Measurements from ENCODE around the gene RASSF7.

RASSF7 gene

DNA sequence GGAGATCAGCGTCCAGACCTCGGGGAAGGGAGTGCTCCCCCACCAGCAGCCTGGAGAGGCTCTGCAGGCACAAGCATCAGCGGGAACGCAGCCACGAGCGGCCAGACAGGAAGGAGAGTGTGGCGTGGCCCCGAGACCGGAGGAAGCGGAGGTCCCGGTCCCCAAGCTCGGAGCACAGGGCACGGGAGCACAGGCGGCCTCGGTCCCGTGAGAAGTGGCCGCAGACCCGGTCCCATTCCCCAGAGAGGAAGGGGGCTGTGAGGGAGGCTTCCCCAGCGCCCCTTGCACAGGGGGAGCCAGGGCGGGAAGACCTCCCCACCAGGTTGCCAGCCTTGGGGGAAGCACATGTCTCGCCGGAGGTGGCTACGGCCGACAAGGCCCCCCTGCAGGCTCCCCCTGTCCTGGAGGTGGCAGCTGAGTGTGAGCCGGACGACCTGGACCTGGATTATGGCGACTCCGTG lies 48.1 kb downstream of the RASSF7 start:
- TF ChIP-seq, protein P1, sequence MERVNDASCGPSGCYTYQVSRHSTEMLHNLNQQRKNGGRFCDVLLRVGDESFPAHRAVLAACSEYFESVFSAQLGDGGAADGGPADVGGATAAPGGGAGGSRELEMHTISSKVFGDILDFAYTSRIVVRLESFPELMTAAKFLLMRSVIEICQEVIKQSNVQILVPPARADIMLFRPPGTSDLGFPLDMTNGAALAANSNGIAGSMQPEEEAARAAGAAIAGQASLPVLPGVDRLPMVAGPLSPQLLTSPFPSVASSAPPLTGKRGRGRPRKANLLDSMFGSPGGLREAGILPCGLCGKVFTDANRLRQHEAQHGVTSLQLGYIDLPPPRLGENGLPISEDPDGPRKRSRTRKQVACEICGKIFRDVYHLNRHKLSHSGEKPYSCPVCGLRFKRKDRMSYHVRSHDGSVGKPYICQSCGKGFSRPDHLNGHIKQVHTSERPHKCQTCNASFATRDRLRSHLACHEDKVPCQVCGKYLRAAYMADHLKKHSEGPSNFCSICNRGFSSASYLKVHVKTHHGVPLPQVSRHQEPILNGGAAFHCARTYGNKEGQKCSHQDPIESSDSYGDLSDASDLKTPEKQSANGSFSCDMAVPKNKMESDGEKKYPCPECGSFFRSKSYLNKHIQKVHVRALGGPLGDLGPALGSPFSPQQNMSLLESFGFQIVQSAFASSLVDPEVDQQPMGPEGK (CRISPR knock-in tag; IDR thresholded peaks at IDR 0.05; ENCODE audit: borderline replicate concordance) = no peak
- no peak for ATAC-seq

DNA sequence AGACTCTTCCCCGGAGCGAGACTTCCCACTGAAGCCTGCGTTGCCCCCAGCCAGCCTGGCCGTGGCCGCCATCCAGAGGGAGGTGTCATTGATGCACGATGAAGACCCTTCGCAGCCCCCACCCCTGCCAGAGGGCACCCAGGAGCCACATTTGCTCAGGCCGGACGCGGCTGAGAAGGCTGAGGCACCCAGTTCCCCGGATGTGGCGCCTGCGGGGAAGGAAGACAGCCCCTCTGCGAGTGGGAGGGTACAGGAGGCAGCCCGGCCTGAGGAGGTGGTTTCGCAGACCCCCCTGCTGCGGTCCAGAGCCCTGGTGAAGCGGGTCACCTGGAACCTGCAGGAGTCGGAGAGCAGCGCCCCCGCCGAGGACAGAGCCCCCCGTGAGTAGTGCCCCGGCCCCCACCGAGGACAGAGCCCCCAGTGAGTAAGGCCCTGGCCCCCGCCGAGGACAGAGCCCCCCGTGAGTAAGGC lies 48.6 kb downstream of the RASSF7 start:
- ATAC-seq = no peak

DNA sequence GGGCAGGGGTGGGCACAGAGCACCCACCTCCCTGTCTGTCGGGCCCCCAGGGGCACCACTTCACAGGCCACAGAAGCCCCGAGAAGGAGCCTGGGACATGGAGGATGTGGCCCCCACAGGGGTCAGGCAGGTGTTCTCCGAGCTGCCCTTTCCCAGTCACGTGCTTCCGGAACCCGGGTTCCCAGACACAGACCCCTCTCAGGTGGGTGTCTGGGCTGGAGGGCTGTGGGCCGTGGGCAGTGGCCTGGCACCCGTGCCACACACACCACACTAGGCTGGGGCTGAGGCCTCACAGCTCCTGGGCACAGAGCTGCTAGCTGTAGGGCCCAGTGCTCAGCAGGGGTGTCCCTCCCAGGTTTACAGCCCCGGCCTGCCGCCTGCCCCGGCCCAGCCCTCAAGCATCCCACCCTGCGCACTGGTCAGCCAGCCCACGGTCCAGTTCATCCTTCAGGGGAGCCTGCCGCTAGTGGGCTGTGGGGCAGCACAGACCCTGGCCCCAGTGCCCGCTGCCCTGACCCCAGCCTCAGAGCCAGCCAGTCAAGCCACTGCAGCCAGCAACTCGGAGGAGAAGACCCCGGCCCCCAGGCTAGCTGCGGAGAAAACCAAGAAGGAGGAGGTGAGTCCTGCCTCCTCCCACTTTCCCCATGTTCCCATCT lies 49.5 kb downstream of the RASSF7 start:
- ATAC-seq = no peak
- TF ChIP-seq ZNF70 (CRISPR knock-in tag; IDR thresholded peaks at IDR 0.05) (no peak), OSR1 (CRISPR knock-in tag; IDR thresholded peaks at IDR 0.05) (no peak)

More for the DNA sequence above, 48.6 kb downstream of the RASSF7 start:
- TF ChIP-seq CSDC2 (CRISPR knock-in tag; IDR thresholded peaks at IDR 0.05) (no peak), BACH2 (CRISPR knock-in tag; IDR thresholded peaks at IDR 0.05; ENCODE audit: borderline replicate concordance) (no peak)
- TF ChIP-seq, protein P1 (CRISPR knock-in tag; IDR thresholded peaks at IDR 0.05; ENCODE audit: borderline replicate concordance) = no peak
- TF ChIP-seq, protein P2, sequence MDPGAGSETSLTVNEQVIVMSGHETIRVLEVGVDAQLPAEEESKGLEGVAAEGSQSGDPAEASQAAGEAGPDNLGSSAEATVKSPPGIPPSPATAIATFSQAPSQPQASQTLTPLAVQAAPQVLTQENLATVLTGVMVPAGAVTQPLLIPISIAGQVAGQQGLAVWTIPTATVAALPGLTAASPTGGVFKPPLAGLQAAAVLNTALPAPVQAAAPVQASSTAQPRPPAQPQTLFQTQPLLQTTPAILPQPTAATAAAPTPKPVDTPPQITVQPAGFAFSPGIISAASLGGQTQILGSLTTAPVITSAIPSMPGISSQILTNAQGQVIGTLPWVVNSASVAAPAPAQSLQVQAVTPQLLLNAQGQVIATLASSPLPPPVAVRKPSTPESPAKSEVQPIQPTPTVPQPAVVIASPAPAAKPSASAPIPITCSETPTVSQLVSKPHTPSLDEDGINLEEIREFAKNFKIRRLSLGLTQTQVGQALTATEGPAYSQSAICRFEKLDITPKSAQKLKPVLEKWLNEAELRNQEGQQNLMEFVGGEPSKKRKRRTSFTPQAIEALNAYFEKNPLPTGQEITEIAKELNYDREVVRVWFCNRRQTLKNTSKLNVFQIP (CRISPR knock-in tag; IDR thresholded peaks at IDR 0.05; ENCODE audit: borderline replicate concordance, low read depth) = no peak

DNA sequence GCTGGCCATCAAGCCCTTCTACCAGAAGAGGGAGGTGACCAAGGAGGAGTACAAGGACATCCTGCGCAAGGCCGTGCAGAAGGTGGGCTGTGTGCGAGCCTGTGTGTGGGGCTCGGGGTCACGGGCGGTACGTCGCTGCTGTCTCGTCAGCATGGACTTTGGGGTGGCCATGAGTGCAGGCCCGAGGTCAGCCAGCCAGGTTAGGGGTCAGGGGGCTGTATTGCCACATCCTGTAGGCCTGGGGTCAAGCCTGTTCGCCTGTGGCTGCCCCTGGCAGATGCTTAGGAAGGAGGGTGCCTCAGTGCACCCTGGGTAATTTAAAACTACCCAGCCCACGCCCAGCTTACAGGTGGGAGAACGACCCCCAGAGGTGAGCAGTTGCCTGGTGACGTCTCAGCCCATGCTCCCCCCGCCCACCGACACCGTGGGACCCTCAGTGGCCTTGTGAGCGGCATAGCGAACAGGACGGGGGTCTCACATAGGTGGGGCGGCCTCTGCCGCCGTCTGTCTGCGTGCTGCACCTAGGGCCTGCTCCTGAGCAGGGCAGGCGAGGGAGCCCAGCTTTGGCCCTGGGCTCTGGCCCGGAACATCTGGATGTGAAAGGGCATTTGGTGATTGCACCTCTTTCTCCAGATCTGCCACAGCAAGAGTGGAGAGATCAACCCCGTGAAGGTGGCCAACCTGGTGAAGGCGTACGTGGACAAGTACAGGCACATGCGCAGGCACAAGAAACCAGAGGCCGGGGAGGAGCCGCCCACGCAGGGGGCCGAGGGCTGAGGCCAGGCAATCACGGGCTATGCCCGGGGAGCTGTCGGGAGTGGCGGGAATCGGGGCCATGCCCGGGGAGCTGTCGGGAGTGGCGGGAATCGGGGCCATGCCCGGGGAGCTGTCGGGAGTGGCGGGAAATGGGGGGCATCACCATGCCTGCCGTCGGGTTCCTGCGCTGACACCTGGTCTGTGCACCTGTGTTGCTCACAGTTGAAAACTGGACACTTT lies 50.5 kb downstream of the RASSF7 start:
- ATAC-seq = no peak
- no peak for TF ChIP-seq TCF4 (CRISPR knock-in tag; IDR thresholded peaks at IDR 0.05; ENCODE audit: borderline replicate concordance)
- TF ChIP-seq, protein P3, sequence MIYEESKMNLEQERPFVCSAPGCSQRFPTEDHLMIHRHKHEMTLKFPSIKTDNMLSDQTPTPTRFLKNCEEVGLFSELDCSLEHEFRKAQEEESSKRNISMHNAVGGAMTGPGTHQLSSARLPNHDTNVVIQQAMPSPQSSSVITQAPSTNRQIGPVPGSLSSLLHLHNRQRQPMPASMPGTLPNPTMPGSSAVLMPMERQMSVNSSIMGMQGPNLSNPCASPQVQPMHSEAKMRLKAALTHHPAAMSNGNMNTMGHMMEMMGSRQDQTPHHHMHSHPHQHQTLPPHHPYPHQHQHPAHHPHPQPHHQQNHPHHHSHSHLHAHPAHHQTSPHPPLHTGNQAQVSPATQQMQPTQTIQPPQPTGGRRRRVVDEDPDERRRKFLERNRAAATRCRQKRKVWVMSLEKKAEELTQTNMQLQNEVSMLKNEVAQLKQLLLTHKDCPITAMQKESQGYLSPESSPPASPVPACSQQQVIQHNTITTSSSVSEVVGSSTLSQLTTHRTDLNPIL (CRISPR knock-in tag; IDR thresholded peaks at IDR 0.05; ENCODE audit: low read depth) = no peak
- TF ChIP-seq, protein P4, sequence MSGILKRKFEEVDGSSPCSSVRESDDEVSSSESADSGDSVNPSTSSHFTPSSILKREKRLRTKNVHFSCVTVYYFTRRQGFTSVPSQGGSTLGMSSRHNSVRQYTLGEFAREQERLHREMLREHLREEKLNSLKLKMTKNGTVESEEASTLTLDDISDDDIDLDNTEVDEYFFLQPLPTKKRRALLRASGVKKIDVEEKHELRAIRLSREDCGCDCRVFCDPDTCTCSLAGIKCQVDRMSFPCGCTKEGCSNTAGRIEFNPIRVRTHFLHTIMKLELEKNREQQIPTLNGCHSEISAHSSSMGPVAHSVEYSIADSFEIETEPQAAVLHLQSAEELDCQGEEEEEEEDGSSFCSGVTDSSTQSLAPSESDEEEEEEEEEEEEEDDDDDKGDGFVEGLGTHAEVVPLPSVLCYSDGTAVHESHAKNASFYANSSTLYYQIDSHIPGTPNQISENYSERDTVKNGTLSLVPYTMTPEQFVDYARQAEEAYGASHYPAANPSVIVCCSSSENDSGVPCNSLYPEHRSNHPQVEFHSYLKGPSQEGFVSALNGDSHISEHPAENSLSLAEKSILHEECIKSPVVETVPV (CRISPR knock-in tag; IDR thresholded peaks at IDR 0.05) = no peak
- TF ChIP-seq OSR1 (CRISPR knock-in tag; IDR thresholded peaks at IDR 0.05) = no peak
- no peak for TF ChIP-seq ZNF70 (CRISPR knock-in tag; IDR thresholded peaks at IDR 0.05)
- TF ChIP-seq ZC3H10 (CRISPR knock-in tag; IDR thresholded peaks at IDR 0.05) = no peak
- no peak for TF ChIP-seq BACH2 (CRISPR knock-in tag; IDR thresholded peaks at IDR 0.05; ENCODE audit: borderline replicate concordance)
- TF ChIP-seq ZFP30 (CRISPR knock-in tag; IDR thresholded peaks at IDR 0.05) = no peak
- TF ChIP-seq, protein P5, sequence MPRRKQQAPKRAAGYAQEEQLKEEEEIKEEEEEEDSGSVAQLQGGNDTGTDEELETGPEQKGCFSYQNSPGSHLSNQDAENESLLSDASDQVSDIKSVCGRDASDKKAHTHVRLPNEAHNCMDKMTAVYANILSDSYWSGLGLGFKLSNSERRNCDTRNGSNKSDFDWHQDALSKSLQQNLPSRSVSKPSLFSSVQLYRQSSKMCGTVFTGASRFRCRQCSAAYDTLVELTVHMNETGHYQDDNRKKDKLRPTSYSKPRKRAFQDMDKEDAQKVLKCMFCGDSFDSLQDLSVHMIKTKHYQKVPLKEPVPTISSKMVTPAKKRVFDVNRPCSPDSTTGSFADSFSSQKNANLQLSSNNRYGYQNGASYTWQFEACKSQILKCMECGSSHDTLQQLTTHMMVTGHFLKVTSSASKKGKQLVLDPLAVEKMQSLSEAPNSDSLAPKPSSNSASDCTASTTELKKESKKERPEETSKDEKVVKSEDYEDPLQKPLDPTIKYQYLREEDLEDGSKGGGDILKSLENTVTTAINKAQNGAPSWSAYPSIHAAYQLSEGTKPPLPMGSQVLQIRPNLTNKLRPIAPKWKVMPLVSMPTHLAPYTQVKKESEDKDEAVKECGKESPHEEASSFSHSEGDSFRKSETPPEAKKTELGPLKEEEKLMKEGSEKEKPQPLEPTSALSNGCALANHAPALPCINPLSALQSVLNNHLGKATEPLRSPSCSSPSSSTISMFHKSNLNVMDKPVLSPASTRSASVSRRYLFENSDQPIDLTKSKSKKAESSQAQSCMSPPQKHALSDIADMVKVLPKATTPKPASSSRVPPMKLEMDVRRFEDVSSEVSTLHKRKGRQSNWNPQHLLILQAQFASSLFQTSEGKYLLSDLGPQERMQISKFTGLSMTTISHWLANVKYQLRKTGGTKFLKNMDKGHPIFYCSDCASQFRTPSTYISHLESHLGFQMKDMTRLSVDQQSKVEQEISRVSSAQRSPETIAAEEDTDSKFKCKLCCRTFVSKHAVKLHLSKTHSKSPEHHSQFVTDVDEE (CRISPR knock-in tag; IDR thresholded peaks at IDR 0.05) = no peak
- TF ChIP-seq ZNF565 (CRISPR knock-in tag; conservative IDR thresholded peaks at IDR 0.05; ENCODE audit: low read depth) = no peak
- TF ChIP-seq PPARA (CRISPR knock-in tag; IDR thresholded peaks at IDR 0.05; ENCODE audit: borderline replicate concordance) = no peak
- no peak for TF ChIP-seq TOX (CRISPR knock-in tag; IDR thresholded peaks at IDR 0.05; ENCODE audit: borderline replicate concordance)
- no peak for TF ChIP-seq ESRRG (CRISPR knock-in tag; IDR thresholded peaks at IDR 0.05)
- TF ChIP-seq ZFP3 (CRISPR knock-in tag; IDR thresholded peaks at IDR 0.05) = no peak
- TF ChIP-seq, protein P1 (CRISPR knock-in tag; IDR thresholded peaks at IDR 0.05; ENCODE audit: borderline replicate concordance) = no peak
- TF ChIP-seq SNAI2 (CRISPR knock-in tag; IDR thresholded peaks at IDR 0.05) = no peak
- TF ChIP-seq ISL1 (CRISPR knock-in tag; IDR thresholded peaks at IDR 0.05) = no peak

Measured in SK-N-SH treated with all-trans-retinoic acid at 6 μM for 48 hours (cell line).